Measurements from ENCODE around the gene MBNL2.

Gene MBNL2

GRCh38 chr13:97193577-97193976, 28.6 kb upstream of the MBNL2 start:
- TF ChIP-seq USF1 (IDR thresholded peaks at IDR 0.05): no peak
- no peak for TF ChIP-seq CREB1 (IDR thresholded peaks at IDR 0.05; ENCODE audit: low read depth)

GRCh38 chr13:97194479-97194878, 27.7 kb upstream of the MBNL2 start:
- no peak for TF ChIP-seq ZBTB7A (IDR thresholded peaks at IDR 0.05; ENCODE audit: low read depth)
- no peak for TF ChIP-seq CEBPB (IDR thresholded peaks at IDR 0.05)
- no peak for TF ChIP-seq REST (IDR thresholded peaks at IDR 0.05; ENCODE audit: low read depth)
- TF ChIP-seq EP300 (IDR thresholded peaks at IDR 0.05; ENCODE audit: borderline replicate concordance): no peak
- TF ChIP-seq YY1 (IDR thresholded peaks at IDR 0.05; ENCODE audit: low read depth): no peak
- TF ChIP-seq NFIC (IDR thresholded peaks at IDR 0.05): no peak
- no peak for TF ChIP-seq TAF1 (IDR thresholded peaks at IDR 0.05; ENCODE audit: low read depth)
- TF ChIP-seq RAD21 (IDR thresholded peaks at IDR 0.05; ENCODE audit: low read depth): no peak
- TF ChIP-seq TEAD4 (IDR thresholded peaks at IDR 0.05): no peak
- no peak for TF ChIP-seq CREB1 (IDR thresholded peaks at IDR 0.05; ENCODE audit: low read depth)
- TF ChIP-seq EGR1 (IDR thresholded peaks at IDR 0.05): no peak
- TF ChIP-seq USF1 (IDR thresholded peaks at IDR 0.05): no peak
- no peak for TF ChIP-seq TCF12 (IDR thresholded peaks at IDR 0.05; ENCODE audit: low read depth)
- TF ChIP-seq MAX (IDR thresholded peaks at IDR 0.05): no peak
- no peak for TF ChIP-seq FOXM1 (IDR thresholded peaks at IDR 0.05; ENCODE audit: borderline replicate concordance, low read depth)

GRCh38 chr13:97196340-97196739, 25.8 kb upstream of the MBNL2 start:
- TF ChIP-seq YY1 (IDR thresholded peaks at IDR 0.05; ENCODE audit: low read depth): no peak
- no peak for TF ChIP-seq TCF12 (IDR thresholded peaks at IDR 0.05; ENCODE audit: low read depth)
- no peak for TF ChIP-seq FOXM1 (IDR thresholded peaks at IDR 0.05; ENCODE audit: borderline replicate concordance, low read depth)
- TF ChIP-seq RAD21 (IDR thresholded peaks at IDR 0.05; ENCODE audit: low read depth): no peak
- no peak for TF ChIP-seq TEAD4 (IDR thresholded peaks at IDR 0.05)

GRCh38 chr13:97198753-97199152, 23.4 kb upstream of the MBNL2 start:
- TF ChIP-seq FOXM1 (IDR thresholded peaks at IDR 0.05; ENCODE audit: borderline replicate concordance, low read depth) (no peak), NFIC (IDR thresholded peaks at IDR 0.05) (no peak), CREB1 (IDR thresholded peaks at IDR 0.05; ENCODE audit: low read depth) (no peak), EGR1 (IDR thresholded peaks at IDR 0.05) (no peak), ZBTB7A (IDR thresholded peaks at IDR 0.05; ENCODE audit: low read depth) (no peak), TAF1 (IDR thresholded peaks at IDR 0.05; ENCODE audit: low read depth) (no peak), YY1 (IDR thresholded peaks at IDR 0.05; ENCODE audit: low read depth) (no peak), REST (IDR thresholded peaks at IDR 0.05; ENCODE audit: low read depth) (no peak), RAD21 (IDR thresholded peaks at IDR 0.05; ENCODE audit: low read depth) (no peak), USF1 (IDR thresholded peaks at IDR 0.05) (no peak), CEBPB (IDR thresholded peaks at IDR 0.05) (no peak), TEAD4 (IDR thresholded peaks at IDR 0.05) (no peak), TCF12 (IDR thresholded peaks at IDR 0.05; ENCODE audit: low read depth) (no peak), EP300 (IDR thresholded peaks at IDR 0.05; ENCODE audit: borderline replicate concordance) (no peak), MAX (IDR thresholded peaks at IDR 0.05) (no peak)

GRCh38 chr13:97199451-97199850, 22.7 kb upstream of the MBNL2 start:
- TF ChIP-seq TEAD4 (IDR thresholded peaks at IDR 0.05) (no peak), CEBPB (IDR thresholded peaks at IDR 0.05) (no peak), NFIC (IDR thresholded peaks at IDR 0.05) (no peak), EGR1 (IDR thresholded peaks at IDR 0.05) (no peak), MAX (IDR thresholded peaks at IDR 0.05) (no peak), YY1 (IDR thresholded peaks at IDR 0.05; ENCODE audit: low read depth) (no peak), FOXM1 (IDR thresholded peaks at IDR 0.05; ENCODE audit: borderline replicate concordance, low read depth) (no peak), RAD21 (IDR thresholded peaks at IDR 0.05; ENCODE audit: low read depth) (no peak), TCF12 (IDR thresholded peaks at IDR 0.05; ENCODE audit: low read depth) (no peak), ZBTB7A (IDR thresholded peaks at IDR 0.05; ENCODE audit: low read depth) (no peak), USF1 (IDR thresholded peaks at IDR 0.05) (no peak), CREB1 (IDR thresholded peaks at IDR 0.05; ENCODE audit: low read depth) (no peak), REST (IDR thresholded peaks at IDR 0.05; ENCODE audit: low read depth) (no peak), EP300 (IDR thresholded peaks at IDR 0.05; ENCODE audit: borderline replicate concordance) (no peak), TAF1 (IDR thresholded peaks at IDR 0.05; ENCODE audit: low read depth) (no peak)
